Measurements from ENCODE around the gene ERFL.

DNA sequence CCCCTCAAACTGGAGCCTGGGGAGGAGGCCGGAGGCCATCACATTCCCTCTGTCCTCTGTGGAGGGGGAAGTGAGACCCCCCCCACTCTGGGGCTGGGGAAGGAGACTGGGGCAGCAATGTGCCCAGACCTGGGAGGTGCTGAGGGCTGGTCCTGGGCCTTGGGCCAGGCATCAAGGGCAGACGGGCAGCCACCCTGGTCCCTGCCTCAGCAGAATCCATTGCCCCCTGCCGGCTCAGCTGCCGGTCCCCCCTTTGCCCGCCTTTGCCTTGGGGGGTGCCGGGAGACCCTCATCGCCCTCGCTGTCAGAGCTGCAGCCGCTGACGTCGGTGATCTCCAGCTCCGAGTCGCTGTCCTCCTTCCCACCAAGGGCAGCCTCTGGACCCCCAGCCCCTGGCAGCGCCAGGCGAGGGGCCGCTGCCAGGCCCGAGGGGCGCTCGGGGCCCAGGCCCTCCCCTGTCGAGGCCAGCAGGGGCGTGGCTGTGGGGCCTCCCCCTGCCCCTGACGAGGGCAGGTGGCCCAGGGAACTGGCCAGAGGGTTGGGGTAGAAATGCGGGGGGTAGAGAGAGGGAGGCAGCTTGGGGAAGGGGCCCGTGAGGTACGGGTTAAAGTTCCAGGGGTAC is 20.1 kb downstream of the ERFL start:
- TF ChIP-seq POLR2A (IDR thresholded peaks at IDR 0.05) (no peak), POLR2AphosphoS5 (IDR thresholded peaks at IDR 0.05) (no peak)
- TF ChIP-seq, protein P1, sequence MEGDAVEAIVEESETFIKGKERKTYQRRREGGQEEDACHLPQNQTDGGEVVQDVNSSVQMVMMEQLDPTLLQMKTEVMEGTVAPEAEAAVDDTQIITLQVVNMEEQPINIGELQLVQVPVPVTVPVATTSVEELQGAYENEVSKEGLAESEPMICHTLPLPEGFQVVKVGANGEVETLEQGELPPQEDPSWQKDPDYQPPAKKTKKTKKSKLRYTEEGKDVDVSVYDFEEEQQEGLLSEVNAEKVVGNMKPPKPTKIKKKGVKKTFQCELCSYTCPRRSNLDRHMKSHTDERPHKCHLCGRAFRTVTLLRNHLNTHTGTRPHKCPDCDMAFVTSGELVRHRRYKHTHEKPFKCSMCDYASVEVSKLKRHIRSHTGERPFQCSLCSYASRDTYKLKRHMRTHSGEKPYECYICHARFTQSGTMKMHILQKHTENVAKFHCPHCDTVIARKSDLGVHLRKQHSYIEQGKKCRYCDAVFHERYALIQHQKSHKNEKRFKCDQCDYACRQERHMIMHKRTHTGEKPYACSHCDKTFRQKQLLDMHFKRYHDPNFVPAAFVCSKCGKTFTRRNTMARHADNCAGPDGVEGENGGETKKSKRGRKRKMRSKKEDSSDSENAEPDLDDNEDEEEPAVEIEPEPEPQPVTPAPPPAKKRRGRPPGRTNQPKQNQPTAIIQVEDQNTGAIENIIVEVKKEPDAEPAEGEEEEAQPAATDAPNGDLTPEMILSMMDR (IDR thresholded peaks at IDR 0.05): no peak

Measured in prostate gland (tissue), 2 donors.